CD4-positive, alpha-beta T cell (primary cell): ENCODE measurements around the gene BICDL1. TPM values are rescaled to one million over a fixed set of nuclear protein-coding genes. Genes with fewer than 3 reads are reported as not detected.

Experiments
- ATAC-seq: fragments of 200-7000 bp; cut with Tn5 transposase; one replicate; pipeline ENCODE4 v1.10.0; 2022; ENCODE audit warnings: mild to moderate bottlenecking; ENCODE audit not compliant: poor library complexity
- CTCF ChIA-PET: fragments of 350-600 bp; sonication (Branson Sonifier 250); formaldehyde crosslinking; loops from one replicate; lab custom pipeline; 2021; ENCODE audit warnings: antibody characterized with exemption, inconsistent platforms; lab: Charles Lee
- POLR2A ChIA-PET: fragments of 350-600 bp; sonication (Branson Sonifier 250); formaldehyde crosslinking; loops from one replicate; lab custom pipeline; 2021; ENCODE audit warnings: antibody characterized with exemption, inconsistent platforms; lab: Charles Lee
- DNase-seq, 14 experiments: peaks; one replicate each; pipeline ENCODE4 v3.0.0-alpha.2; 2013 to 2020; ENCODE audit warnings: mixed read lengths in 2 of 14
- H3K27ac ChIP-seq, 2 donors: one replicate each; pipeline versions ENCODE4 v1.5.1 to v1.7.0; 2013; ENCODE audit warnings: low read length in 2 of 2, low read depth in 1 of 2, mild to moderate bottlenecking in 1 of 2
- H3K27me3 ChIP-seq, 2 experiments: 1 replicate in 1 of 2; 2 replicates in 1 of 2; pipeline versions ENCODE4 v1.6.1 to v1.7.0; 2013; ENCODE audit warnings: low read length in 2 of 2, control low read depth in 1 of 2, mild to moderate bottlenecking in 1 of 2, moderate library complexity in 1 of 2; ENCODE audit not compliant: insufficient read depth in 2 of 2, control insufficient read depth in 1 of 2
- H3K36me3 ChIP-seq: one replicate; pipeline ENCODE4 v1.6.1; 2013; ENCODE audit warnings: low read length, control low read depth; ENCODE audit not compliant: insufficient read depth
- H3K4me1 ChIP-seq: one replicate; pipeline ENCODE4 v1.6.1; 2013; ENCODE audit warnings: low read length, control low read depth; ENCODE audit not compliant: insufficient read depth
- H3K4me3 ChIP-seq: one replicate; pipeline ENCODE4 v1.5.1; 2013; ENCODE audit warnings: mild to moderate bottlenecking, low read length, moderate library complexity
- H3K9me3 ChIP-seq, 2 experiments: 1 replicate in 1 of 2; 2 replicates in 1 of 2; pipeline versions ENCODE4 v1.6.1 to v1.7.0; 2013; ENCODE audit warnings: low read length in 2 of 2, mild to moderate bottlenecking in 2 of 2, control low read depth in 1 of 2, moderate library complexity in 1 of 2; ENCODE audit not compliant: control insufficient read depth in 1 of 2, insufficient read depth in 1 of 2
- H3K27ac Mint-ChIP-seq: one replicate; pipeline ENCODE4 v1.8.0; 2020; ENCODE audit warnings: mixed read lengths
- H3K27me3 Mint-ChIP-seq: one replicate; pipeline ENCODE4 v1.8.0; 2021; ENCODE audit warnings: mixed read lengths
- H3K36me3 Mint-ChIP-seq: one replicate; pipeline ENCODE4 v1.8.0; 2021; ENCODE audit warnings: low read depth, mixed read lengths
- H3K4me1 Mint-ChIP-seq: one replicate; pipeline ENCODE4 v1.8.0; 2021; ENCODE audit warnings: low read depth, mixed read lengths
- H3K4me3 Mint-ChIP-seq: one replicate; pipeline ENCODE4 v1.8.0; 2020; ENCODE audit warnings: mild to moderate bottlenecking, mixed read lengths
- H3K9me3 Mint-ChIP-seq: one replicate; pipeline ENCODE4 v1.8.0; 2020; ENCODE audit warnings: mixed read lengths
- CTCF ChIP-seq: fragments of 200-600 bp; IDR thresholded peaks from one replicate; pipeline ENCODE4 v1.8.0; 2022; ENCODE audit warnings: antibody characterized with exemption, mild to moderate bottlenecking
- intact Hi-C, 2 experiments: fragments of 100-400 bp; cut with DNase I in 1 of 2; cut with micrococcal nuclease in 1 of 2; formaldehyde crosslinking; loops; one replicate each; pipeline versions ENCODE4 v1.15.1 to v1.9.0; 2023 to 2025; cut with DNase I, micrococcal nuclease
- total RNA-seq, 174 experiments: library from RNA in 2 of 174; stranded (reverse) in 2 of 174; gene quantifications; one replicate each; pipeline ENCODE4 v1.2.3 and lab custom pipeline; 2021 to 2026

The BICDL1 gene
- total RNA-seq, 2 experiments from 2014 or later = 143 to 146 TPM

GRCh38 chr12:120007272-120007671 lies 18.2 kb downstream of the BICDL1 start:
- peaks cover 41% of the 10 kb centered on the region for H3K36me3 Mint-ChIP-seq
- Histone ChIP-seq H3K4me1 (peaks cover 46% of the 10 kb centered on the region), H3K27me3 (no peaks in the 10 kb centered on the region), H3K36me3 (peaks cover 6% of the 10 kb centered on the region), H3K9me3 (no peaks in the 10 kb centered on the region), H3K4me3 (no peak overlapping the region), H3K27ac (peak overlapping the region; percentile 82 to 90)
- no peaks in the 10 kb centered on the region for H3K9me3 Mint-ChIP-seq
- TF ChIP-seq CTCF = no peak
- DNase-seq (peak; percentile 53 to 93 (median 68)), ATAC-seq (peak; percentile 71)
- intact Hi-C loops = loop anchor here (1.0 to 5.0 kb wide), 4 partner anchors 16 to 80 kb away; no protein-coding TSS in a partner anchor
- peak overlapping the region; percentile 6 for H3K4me3 Mint-ChIP-seq
- H3K27ac Mint-ChIP-seq = peak overlapping the region; percentile 96
- peaks cover 64% of the 10 kb centered on the region for H3K4me1 Mint-ChIP-seq
- POLR2A ChIA-PET = interaction anchor here (0.9 to 5.4 kb wide), 14 partner anchors 9 to 285 kb away, joined by 3 to 106 read pairs (median 6); partner anchors contain the start of genes BICDL1 and RPLP0
- CTCF ChIA-PET = interaction anchor here (0.7 to 2.7 kb wide), 8 partner anchors 8 to 121 kb away, joined by 3 to 21 read pairs (median 5); partner anchors contain the start of gene BICDL1
- H3K27me3 Mint-ChIP-seq = no peaks in the 10 kb centered on the region

- POLR2A ChIA-PET = interaction anchor here (0.6 to 2.1 kb wide), 6 partner anchors 12 to 190 kb away, joined by 3 to 7 read pairs (median 4); partner anchors contain the start of genes BICDL1 and RPLP0
- intact Hi-C loops = loop anchor here in 1 of 2 experiments (5.0 to 10.0 kb wide), 2 partner anchors 194 to 282 kb away; partner anchors contain the start of genes RNU4-1, RNU4-2 and RPLP0
- peaks cover 75% of the 10 kb centered on the region for H3K4me1 ChIP-seq
- ATAC-seq = no peak
- H3K36me3 ChIP-seq = no peaks in the 10 kb centered on the region
- H3K27ac ChIP-seq = peak overlapping the region; percentile 86 to 96
- Mint-ChIP-seq H3K4me3 (peak overlapping the region; percentile 23), H3K4me1 (peaks cover 88% of the 10 kb centered on the region), H3K9me3 (no peaks in the 10 kb centered on the region), H3K27me3 (no peaks in the 10 kb centered on the region), H3K27ac (peak overlapping the region; percentile 96), H3K36me3 (peaks cover 36% of the 10 kb centered on the region)
- CTCF ChIA-PET = interaction anchor here (1.3 to 5.8 kb wide), 4 partner anchors 12 to 76 kb away, joined by 3 to 33 read pairs (median 18); partner anchors contain the start of gene BICDL1
- no peaks in the 10 kb centered on the region for H3K27me3 ChIP-seq
- peak in 8 of 14 experiments; percentile 22 to 67 (median 48) for DNase-seq
- H3K4me3 ChIP-seq = no peak overlapping the region
- no peak for TF ChIP-seq CTCF
- H3K9me3 ChIP-seq = no peaks in the 10 kb centered on the region
Observed at GRCh38 chr12:120010661-120011230, 21.7 kb downstream of the BICDL1 start.

GRCh38 chr12:120012067-120012621 lies 23.1 kb downstream of the BICDL1 start:
- H3K27ac Mint-ChIP-seq = peak overlapping the region; percentile 96
- H3K9me3 Mint-ChIP-seq = no peaks in the 10 kb centered on the region
- ATAC-seq = peak; percentile 57
- CTCF ChIA-PET = interaction anchor here (0.5 to 5.8 kb wide), 4 partner anchors 23 to 189 kb away, joined by 3 to 33 read pairs (median 18); partner anchors contain the start of gene BICDL1
- H3K4me1 ChIP-seq = peaks cover 75% of the 10 kb centered on the region
- peak overlapping the region; percentile 86 to 96 for H3K27ac ChIP-seq
- TF ChIP-seq CTCF = no peak
- H3K4me3 Mint-ChIP-seq = peak overlapping the region; percentile 76
- peak overlapping the region; percentile 21 for H3K4me3 ChIP-seq
- intact Hi-C loops = loop anchor here in 1 of 2 experiments (2.0 to 10.0 kb wide), 3 partner anchors 23 to 280 kb away; partner anchors contain the start of genes BICDL1, RNU4-1, RNU4-2 and RPLP0
- H3K36me3 Mint-ChIP-seq = peaks cover 30% of the 10 kb centered on the region
- POLR2A ChIA-PET = interaction anchor here (1.5 to 2.1 kb wide), 2 partner anchors 23 to 63 kb away, joined by 3 to 7 read pairs; partner anchors contain the start of gene BICDL1
- peak; percentile 27 to 98 (median 62) for DNase-seq
- peaks cover 81% of the 10 kb centered on the region for H3K4me1 Mint-ChIP-seq
- H3K9me3 ChIP-seq = no peaks in the 10 kb centered on the region
- no peaks in the 10 kb centered on the region for H3K27me3 ChIP-seq
- no peaks in the 10 kb centered on the region for H3K36me3 ChIP-seq
- H3K27me3 Mint-ChIP-seq = no peaks in the 10 kb centered on the region
